ENCODE results near the gene ANKZF1.
"Not testable (repeated sequence)": the region's sequence is repeated elsewhere in the genome, so short reads cannot be mapped to it uniquely, and the experiment has no call there.

The ANKZF1 gene

DNA sequence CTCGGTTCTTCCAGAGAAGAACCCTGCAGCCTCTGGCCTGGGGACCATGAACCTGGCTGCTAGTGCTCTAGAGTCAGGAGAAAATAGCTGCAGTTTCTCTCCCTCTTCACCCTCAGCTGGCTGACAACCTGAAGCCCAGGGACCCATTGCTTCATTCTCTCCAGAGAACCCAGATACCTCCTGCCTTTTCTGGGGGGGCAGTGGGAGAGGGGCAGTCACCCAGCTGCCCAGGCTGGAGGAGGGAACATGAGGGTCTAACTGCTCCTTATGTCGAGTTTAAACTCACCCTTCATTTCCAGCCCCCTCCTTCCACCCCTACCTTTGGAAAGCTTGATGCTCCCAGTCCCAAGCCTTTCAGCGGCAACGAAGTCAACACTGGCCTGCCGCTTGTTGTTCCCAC lies 30.6 kb upstream of the ANKZF1 start:
- H3K27ac ChIP-seq (ENCODE audit: low read depth in 2 of 2, low read length in 2 of 2): no peak overlapping the region
- H3K9ac ChIP-seq (ENCODE audit: low read depth in 1 of 2, low read length in 2 of 2): no peak overlapping the region
- H3K4me1 ChIP-seq (ENCODE audit: control insufficient read depth in 2 of 2, insufficient read depth in 2 of 2, low read length in 2 of 2): no peaks in the 10 kb centered on the region
- no peaks in the 10 kb centered on the region for H3K27me3 ChIP-seq (ENCODE audit: control insufficient read depth in 2 of 2, insufficient read depth in 2 of 2, low read length in 2 of 2)
- H3K36me3 ChIP-seq (ENCODE audit: control insufficient read depth in 2 of 2, insufficient read depth in 2 of 2, low read length in 2 of 2): no peaks in the 10 kb centered on the region
- no peak overlapping the region for H3K4me3 ChIP-seq (ENCODE audit: low read length in 2 of 2)
- H3K9me3 ChIP-seq (ENCODE audit: control insufficient read depth in 2 of 2, low read length in 2 of 2): no peaks in the 10 kb centered on the region

DNA sequence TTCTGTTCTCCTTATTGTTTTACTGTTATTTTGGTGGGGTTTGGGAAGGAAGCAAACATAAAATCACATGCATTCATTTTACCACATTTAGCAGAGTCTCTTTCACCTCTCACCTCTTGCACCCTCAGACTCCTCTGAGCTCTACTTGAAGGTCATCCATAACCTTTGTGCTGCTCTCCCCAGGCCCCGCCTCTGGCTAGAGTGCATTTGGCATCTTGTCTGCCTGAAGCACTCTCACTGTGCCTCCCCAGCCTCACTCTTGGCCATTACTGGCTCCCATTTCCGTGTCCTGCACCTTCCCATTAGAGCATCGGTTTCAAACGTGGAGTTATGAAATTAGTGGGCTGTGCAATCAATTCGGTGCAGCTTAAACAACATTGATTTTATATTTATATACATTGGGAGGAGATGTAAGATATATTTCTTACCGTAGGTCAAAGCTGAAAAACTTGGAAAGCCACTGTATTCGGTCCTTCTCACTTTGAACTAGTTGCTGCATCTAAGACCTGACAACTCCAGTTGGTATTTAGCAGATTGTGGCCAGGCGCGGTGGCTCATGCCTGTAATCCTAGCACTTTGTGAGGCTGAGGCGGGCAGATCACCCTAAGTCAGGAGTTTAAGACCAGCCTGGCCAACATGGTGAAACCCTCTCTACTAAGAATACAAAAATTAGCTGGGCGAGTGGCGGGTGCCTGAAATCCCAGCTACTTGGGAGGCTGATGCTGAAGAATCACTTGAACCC lies 30.0 kb upstream of the ANKZF1 start:
- H3K36me3 ChIP-seq (ENCODE audit: control insufficient read depth in 2 of 2, insufficient read depth in 2 of 2, low read length in 2 of 2): no peaks in the 10 kb centered on the region
- H3K27me3 ChIP-seq (ENCODE audit: control insufficient read depth in 2 of 2, insufficient read depth in 2 of 2, low read length in 2 of 2): no peaks in the 10 kb centered on the region
- H3K9ac ChIP-seq (ENCODE audit: low read depth in 1 of 2, low read length in 2 of 2): no peak overlapping the region
- H3K27ac ChIP-seq (ENCODE audit: low read depth in 2 of 2, low read length in 2 of 2): no peak overlapping the region
- H3K4me3 ChIP-seq (ENCODE audit: low read length in 2 of 2): no peak overlapping the region
- H3K4me1 ChIP-seq (ENCODE audit: control insufficient read depth in 2 of 2, insufficient read depth in 2 of 2, low read length in 2 of 2): no peaks in the 10 kb centered on the region
- H3K9me3 ChIP-seq (ENCODE audit: control insufficient read depth in 2 of 2, low read length in 2 of 2): no peaks in the 10 kb centered on the region

DNA sequence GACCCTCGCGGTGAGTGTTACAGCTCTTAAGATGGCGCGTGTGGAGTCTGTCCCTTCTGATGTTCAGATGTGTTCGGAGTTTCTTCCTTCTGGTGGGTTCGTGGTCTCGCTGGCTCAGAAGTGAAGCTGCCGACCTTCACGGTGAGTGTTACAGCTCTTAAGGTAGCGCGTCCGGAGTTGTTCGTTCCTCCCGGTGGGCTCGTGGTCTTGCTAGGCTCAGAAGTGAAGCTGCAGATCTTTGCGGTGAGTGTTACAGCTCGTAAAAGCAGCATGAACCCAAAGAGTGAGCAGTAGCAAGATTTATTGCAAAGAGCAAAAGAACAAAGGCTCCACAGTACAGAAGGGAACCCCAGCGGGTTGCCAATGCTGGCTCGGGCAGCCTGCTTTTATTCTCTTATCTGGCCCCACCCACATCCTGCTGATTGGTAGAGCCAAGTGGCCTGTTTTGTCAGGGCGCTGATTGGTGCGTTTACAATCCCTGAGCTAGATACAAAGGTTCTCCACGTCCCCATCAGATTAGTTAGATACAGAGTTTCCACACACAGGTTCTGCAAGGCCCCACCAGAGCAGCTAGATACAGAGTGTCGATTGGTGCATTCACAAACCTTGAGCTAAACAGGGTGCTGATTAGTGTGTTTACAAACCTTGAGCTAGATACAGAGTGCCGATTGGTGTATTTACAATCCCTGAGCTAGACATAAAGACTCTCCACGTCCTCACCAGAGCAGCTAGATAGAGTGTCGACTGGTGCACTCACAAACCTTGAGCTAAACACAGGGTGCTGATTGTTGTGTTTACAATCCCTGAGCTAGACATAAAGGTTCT lies 28.9 kb upstream of the ANKZF1 start:
- H3K9me3 ChIP-seq (ENCODE audit: control insufficient read depth in 2 of 2, low read length in 2 of 2); H3K27me3 ChIP-seq (ENCODE audit: control insufficient read depth in 2 of 2, insufficient read depth in 2 of 2, low read length in 2 of 2); H3K9ac ChIP-seq (ENCODE audit: low read depth in 1 of 2, low read length in 2 of 2); H3K4me3 ChIP-seq (ENCODE audit: low read length in 2 of 2); H3K27ac ChIP-seq (ENCODE audit: low read depth in 2 of 2, low read length in 2 of 2); H3K36me3 ChIP-seq (ENCODE audit: control insufficient read depth in 2 of 2, insufficient read depth in 2 of 2, low read length in 2 of 2); H3K4me1 ChIP-seq (ENCODE audit: control insufficient read depth in 2 of 2, insufficient read depth in 2 of 2, low read length in 2 of 2): not testable (repeated sequence)

GRCh38 chr2:219201331-219201730 lies 28.3 kb upstream of the ANKZF1 start:
- not testable (repeated sequence) for H3K9ac ChIP-seq (ENCODE audit: low read depth in 1 of 2, low read length in 2 of 2); H3K4me1 ChIP-seq (ENCODE audit: control insufficient read depth in 2 of 2, insufficient read depth in 2 of 2, low read length in 2 of 2); H3K27ac ChIP-seq (ENCODE audit: low read depth in 2 of 2, low read length in 2 of 2); H3K27me3 ChIP-seq (ENCODE audit: control insufficient read depth in 2 of 2, insufficient read depth in 2 of 2, low read length in 2 of 2); H3K4me3 ChIP-seq (ENCODE audit: low read length in 2 of 2); H3K9me3 ChIP-seq (ENCODE audit: control insufficient read depth in 2 of 2, low read length in 2 of 2); H3K36me3 ChIP-seq (ENCODE audit: control insufficient read depth in 2 of 2, insufficient read depth in 2 of 2, low read length in 2 of 2)

- H3K27ac ChIP-seq (ENCODE audit: low read depth in 2 of 2, low read length in 2 of 2): no peak overlapping the region
- H3K27me3 ChIP-seq (ENCODE audit: control insufficient read depth in 2 of 2, insufficient read depth in 2 of 2, low read length in 2 of 2): no peaks in the 10 kb centered on the region
- no peak overlapping the region for H3K9ac ChIP-seq (ENCODE audit: low read depth in 1 of 2, low read length in 2 of 2)
- peaks cover 13 to 16% of the 10 kb centered on the region in 2 donors for H3K36me3 ChIP-seq (ENCODE audit: control insufficient read depth in 2 of 2, insufficient read depth in 2 of 2, low read length in 2 of 2)
- peaks cover 16 to 19% of the 10 kb centered on the region in 2 donors for H3K4me1 ChIP-seq (ENCODE audit: control insufficient read depth in 2 of 2, insufficient read depth in 2 of 2, low read length in 2 of 2)
- H3K4me3 ChIP-seq (ENCODE audit: low read length in 2 of 2): no peak overlapping the region
- no peaks in the 10 kb centered on the region for H3K9me3 ChIP-seq (ENCODE audit: control insufficient read depth in 2 of 2, low read length in 2 of 2)
These were observed 25.0 kb upstream of the ANKZF1 start for GRCh38 chr2:219204425-219205164.

GRCh38 chr2:219205165-219205538 lies 24.5 kb upstream of the ANKZF1 start:
- Histone ChIP-seq H3K9me3 (ENCODE audit: control insufficient read depth in 2 of 2, low read length in 2 of 2) (no peaks in the 10 kb centered on the region), H3K9ac (ENCODE audit: low read depth in 1 of 2, low read length in 2 of 2) (no peak overlapping the region), H3K27ac (ENCODE audit: low read depth in 2 of 2, low read length in 2 of 2) (no peak overlapping the region), H3K27me3 (ENCODE audit: control insufficient read depth in 2 of 2, insufficient read depth in 2 of 2, low read length in 2 of 2) (no peaks in the 10 kb centered on the region), H3K4me1 (ENCODE audit: control insufficient read depth in 2 of 2, insufficient read depth in 2 of 2, low read length in 2 of 2) (peaks cover 16 to 19% of the 10 kb centered on the region in 2 donors), H3K4me3 (ENCODE audit: low read length in 2 of 2) (no peak overlapping the region), H3K36me3 (ENCODE audit: control insufficient read depth in 2 of 2, insufficient read depth in 2 of 2, low read length in 2 of 2) (peaks cover 17 to 18% of the 10 kb centered on the region in 2 donors)

- Histone ChIP-seq H3K9ac (ENCODE audit: low read depth in 1 of 2, low read length in 2 of 2) (peak overlapping the region; percentile 92 to 98), H3K9me3 (ENCODE audit: control insufficient read depth in 2 of 2, low read length in 2 of 2) (no peaks in the 10 kb centered on the region), H3K27me3 (ENCODE audit: control insufficient read depth in 2 of 2, insufficient read depth in 2 of 2, low read length in 2 of 2) (no peaks in the 10 kb centered on the region), H3K27ac (ENCODE audit: low read depth in 2 of 2, low read length in 2 of 2) (peak overlapping the region; percentile 94 to 98), H3K4me3 (ENCODE audit: low read length in 2 of 2) (peak overlapping the region; percentile 71 to 93), H3K4me1 (ENCODE audit: control insufficient read depth in 2 of 2, insufficient read depth in 2 of 2, low read length in 2 of 2) (peaks cover 16 to 19% of the 10 kb centered on the region in 2 donors), H3K36me3 (ENCODE audit: control insufficient read depth in 2 of 2, insufficient read depth in 2 of 2, low read length in 2 of 2) (peaks cover 18 to 25% of the 10 kb centered on the region in 2 donors)
These were observed 23.7 kb upstream of the ANKZF1 start for GRCh38 chr2:219205981-219206327.

DNA sequence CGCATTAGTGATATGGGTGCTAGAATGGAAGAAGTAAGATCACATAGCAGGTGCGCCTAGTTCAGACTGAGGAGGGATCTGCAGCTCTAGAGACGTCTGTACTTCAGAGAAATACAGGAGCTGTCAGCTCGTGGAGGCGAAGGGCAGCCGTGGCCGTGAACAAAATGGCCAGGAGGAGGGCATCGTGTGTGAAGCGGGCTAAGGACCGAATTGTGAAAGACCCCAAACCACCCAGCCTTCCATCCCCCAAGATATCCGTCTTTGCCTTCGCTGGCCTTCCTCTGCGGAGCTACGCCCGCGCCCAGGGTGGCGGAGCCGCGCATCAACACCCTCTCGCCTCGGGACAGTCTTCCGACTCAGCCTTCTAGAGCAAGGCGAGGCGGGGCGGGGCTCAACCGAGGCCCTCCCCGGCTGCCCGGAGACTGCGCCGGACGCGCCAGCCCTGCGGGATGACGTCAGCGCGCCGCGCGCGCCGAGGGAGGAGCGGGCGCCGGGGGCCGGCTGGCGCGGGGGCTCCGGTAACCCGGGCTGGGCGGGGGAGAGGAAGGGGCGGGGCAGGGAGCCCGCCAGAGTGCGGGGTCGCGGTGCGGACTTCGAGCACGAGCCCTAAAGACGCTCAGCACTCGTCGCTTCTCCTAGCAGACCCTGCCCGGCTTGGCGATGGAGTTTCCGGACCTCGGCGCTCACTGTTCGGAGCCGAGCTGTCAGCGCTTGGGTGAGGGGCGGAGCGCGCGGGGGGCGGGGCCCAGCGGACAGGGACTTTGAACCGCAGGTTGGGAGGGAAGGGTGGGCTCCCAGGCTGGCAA lies 23.1 kb upstream of the ANKZF1 start, which contains the start of gene ZFAND2B:
Gene ZFAND2B (plus strand): TSS at position 455 of the 806 bp plus-strand sequence. CDS start 206 bp downstream, at position 661.
- Histone ChIP-seq H3K4me1 (ENCODE audit: control insufficient read depth in 2 of 2, insufficient read depth in 2 of 2, low read length in 2 of 2) (peaks cover 16 to 19% of the 10 kb centered on the region in 2 donors), H3K9me3 (ENCODE audit: control insufficient read depth in 2 of 2, low read length in 2 of 2) (no peaks in the 10 kb centered on the region), H3K27me3 (ENCODE audit: control insufficient read depth in 2 of 2, insufficient read depth in 2 of 2, low read length in 2 of 2) (no peaks in the 10 kb centered on the region), H3K27ac (ENCODE audit: low read depth in 2 of 2, low read length in 2 of 2) (peak within 1 kb of the TSS; percentile 94 to 98), H3K36me3 (ENCODE audit: control insufficient read depth in 2 of 2, insufficient read depth in 2 of 2, low read length in 2 of 2) (peaks cover 18 to 28% of the 10 kb centered on the region in 2 donors), H3K9ac (ENCODE audit: low read depth in 1 of 2, low read length in 2 of 2) (peak within 1 kb of the TSS; percentile 92 to 98), H3K4me3 (ENCODE audit: low read length in 2 of 2) (peak within 1 kb of the TSS; percentile 71 to 93)

GRCh38 chr2:219207134-219207883 lies 22.3 kb upstream of the ANKZF1 start:
- H3K27ac ChIP-seq (ENCODE audit: low read depth in 2 of 2, low read length in 2 of 2): peak overlapping the region; percentile 94 to 98
- peak overlapping the region; percentile 56 to 79 for H3K4me3 ChIP-seq (ENCODE audit: low read length in 2 of 2)
- H3K9me3 ChIP-seq (ENCODE audit: control insufficient read depth in 2 of 2, low read length in 2 of 2): no peaks in the 10 kb centered on the region
- no peaks in the 10 kb centered on the region for H3K27me3 ChIP-seq (ENCODE audit: control insufficient read depth in 2 of 2, insufficient read depth in 2 of 2, low read length in 2 of 2)
- peak overlapping the region; percentile 38 to 67 for H3K9ac ChIP-seq (ENCODE audit: low read depth in 1 of 2, low read length in 2 of 2)
- peaks cover 18 to 28% of the 10 kb centered on the region in 2 donors for H3K36me3 ChIP-seq (ENCODE audit: control insufficient read depth in 2 of 2, insufficient read depth in 2 of 2, low read length in 2 of 2)
- H3K4me1 ChIP-seq (ENCODE audit: control insufficient read depth in 2 of 2, insufficient read depth in 2 of 2, low read length in 2 of 2): peaks cover 16 to 19% of the 10 kb centered on the region in 2 donors

All from mucosa of rectum (tissue), 2 donors.